Inferior parietal cortex (tissue), 1 donor: ENCODE data around the gene VPS16.
A peak's percentile ranks its signal among the peaks of the same experiment; 100 is the strongest.

Experiments used
- DNase-seq: peaks from one replicate; pipeline ENCODE4 v3.0.0-alpha.2; 2016; ENCODE audit errors: extremely low spot score

VPS16 gene

DNA sequence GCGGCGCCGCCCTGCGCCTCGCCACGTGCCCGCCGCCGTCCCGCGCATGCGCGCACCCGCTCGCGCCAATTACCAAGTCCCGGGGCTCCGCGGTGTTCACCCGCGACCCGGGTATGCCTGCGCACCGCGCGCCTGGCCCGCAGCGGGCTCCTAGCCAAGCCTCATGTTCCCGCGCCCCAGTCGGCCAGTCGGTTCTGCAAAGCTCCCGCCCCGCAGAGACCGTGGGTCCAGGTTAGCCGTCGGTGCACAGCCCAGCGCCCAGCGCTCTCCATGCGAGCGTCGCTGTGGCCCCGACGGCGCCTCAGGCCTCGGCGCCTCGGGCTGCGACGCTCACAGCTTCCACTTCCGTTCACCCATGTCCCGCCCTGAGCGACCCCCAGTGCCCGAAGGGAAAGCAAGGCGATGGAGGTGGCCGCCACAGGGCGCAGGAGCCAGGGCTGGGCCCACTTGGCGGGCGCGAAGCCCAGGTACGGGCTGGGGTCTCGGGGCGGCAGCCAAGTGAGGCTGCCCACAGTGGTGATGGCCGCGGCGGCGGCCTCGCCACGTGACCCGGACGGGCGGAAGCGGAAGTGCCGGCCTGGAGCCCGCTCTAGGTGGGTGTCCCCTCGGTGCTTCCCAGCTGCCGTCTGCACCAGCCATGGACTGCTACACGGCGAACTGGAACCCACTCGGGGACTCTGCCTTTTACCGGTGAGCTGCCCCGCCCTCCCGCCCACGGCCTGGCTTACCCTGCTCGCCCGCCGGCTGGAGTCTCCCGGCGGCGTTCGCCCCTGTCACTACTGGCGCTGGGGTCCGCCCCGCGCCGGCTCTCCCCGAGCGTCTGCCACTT is at the start of gene VPS16, which contains the start of gene PCED1A:
Gene VPS16, plus strand, starts transcription at position 608 of the 829 bp plus-strand sequence. Its CDS starts 30 bp downstream, at position 638.
Gene PCED1A, minus strand, starts transcription at position 518 of the 829 bp plus-strand sequence. CDS start 743 bp downstream, outside the sequence.
- peak; percentile 91 for DNase-seq

DNA sequence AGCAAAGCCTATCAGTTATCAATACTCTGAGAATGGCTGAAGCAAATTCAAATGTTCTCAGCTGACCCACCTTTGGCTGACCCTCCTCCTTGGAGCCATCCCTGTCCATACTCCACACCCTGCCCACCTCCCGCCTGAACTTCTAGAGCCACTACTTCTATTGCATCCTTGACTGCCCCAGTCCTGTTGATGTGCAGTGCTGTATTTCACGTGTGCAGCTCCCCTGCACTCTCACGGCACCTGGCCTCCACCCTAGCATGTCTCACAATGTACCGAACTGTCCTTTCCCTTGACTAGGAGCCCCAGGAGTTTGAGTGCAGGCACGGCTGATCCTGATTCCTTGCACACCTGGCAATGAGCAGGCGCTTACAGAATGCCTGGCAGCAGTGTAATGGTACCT is 47.1 kb upstream of the VPS16 start:
- no peak for DNase-seq

DNA sequence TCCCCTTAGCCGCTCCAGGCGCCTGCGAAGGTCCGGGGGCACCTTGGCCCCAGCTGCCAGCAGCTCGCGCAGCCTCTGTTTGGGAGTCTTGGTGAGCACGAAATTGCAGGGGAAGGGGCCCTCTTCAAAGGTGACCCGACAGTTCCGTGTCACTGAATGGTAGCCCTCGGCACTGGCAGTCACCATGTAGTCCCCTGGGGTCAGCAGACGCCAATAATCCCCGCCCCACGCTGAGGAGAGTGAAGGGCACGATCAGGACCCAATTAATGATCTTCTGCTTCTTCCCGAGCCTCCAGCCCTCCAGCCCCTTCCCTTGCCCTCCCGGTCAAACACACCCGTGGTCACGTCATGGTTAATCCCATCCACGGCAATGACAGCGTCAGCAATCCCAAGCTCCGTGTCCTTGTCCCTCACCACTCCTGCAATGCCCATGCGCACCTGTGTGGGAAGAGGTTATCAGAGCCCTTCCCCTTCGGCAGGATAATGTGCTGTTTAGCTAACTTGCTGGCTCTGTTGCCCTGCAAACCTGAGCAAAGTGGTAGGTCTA is 46.3 kb upstream of the VPS16 start:
- DNase-seq, result no peak

DNA sequence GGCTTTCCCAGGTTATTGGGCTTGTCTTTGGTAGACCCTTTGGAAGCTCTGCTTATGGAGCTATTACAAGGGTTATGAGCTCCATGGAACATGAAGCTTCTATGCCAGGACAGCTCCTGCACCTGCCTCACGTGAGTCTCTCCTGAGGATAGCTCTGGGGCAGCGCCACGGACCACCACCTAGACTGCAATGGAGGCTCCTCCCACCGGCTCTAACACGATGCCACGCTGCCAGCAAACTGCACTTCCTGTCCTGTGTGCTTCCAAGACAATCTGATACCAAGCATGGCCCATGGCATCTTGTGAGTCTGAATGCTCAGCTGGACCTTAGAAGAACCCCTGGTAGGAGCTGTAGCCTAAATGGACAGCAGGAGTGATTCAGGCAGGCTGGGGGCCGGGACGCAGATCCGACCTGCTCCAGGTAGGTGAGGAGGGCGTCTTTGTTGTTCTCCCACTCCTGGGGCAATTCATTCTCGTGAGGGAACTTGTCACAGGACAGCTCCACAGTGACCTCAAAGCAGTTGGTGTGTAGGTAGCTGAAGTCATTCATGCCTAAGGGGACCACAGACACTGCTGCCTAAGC is 45.6 kb upstream of the VPS16 start:
- no peak for DNase-seq

DNA sequence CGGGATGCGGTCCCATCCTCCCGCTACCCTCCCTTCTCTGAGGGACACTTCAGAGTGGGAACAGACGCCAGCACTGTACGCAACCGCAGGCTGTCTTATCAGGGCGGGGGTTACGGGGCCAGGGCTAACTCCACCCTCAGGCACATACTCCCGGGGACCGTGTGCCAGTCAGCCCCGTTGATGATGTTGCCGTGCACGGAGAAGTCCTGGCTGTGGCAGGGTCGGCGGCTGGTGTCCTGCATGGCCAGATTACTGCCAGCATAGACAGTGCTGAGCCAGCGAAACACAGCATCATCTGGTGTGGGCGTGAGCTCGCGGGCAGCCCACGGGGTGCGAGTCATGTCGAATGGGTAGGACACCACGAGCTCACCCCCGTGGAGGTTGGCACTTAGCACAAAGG is 45.1 kb upstream of the VPS16 start:
- no peak for DNase-seq

DNA sequence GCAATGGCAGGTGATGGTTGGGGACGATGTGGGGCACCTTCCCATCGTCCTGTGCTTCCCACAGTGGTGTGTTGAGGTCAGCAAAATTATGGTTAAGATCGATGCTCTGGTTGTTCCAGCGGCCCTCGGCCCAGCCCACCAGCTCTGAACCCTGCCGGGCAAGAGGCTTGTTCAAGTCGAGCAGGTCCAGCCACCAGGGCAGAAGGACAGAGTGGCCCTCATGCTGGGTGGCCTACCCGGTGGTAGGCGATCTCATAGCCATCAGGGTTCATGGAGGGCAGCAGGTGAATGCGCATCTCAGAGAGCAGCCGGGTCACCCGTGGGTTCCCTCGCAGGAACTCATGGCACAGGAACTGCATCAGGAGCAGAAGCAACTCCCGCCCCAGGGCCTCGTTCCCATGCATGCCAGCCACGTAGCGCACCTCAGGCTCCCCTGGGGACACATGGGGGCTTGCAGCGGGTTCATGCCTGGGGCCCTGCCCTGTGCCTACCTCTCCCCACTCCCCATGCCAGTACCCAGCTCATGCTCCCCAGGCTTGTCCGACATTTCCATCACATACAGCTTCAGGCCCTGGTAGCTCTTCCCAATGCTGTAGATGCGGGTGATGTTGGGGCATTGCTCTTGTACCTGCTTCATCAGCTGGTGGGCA is 44.4 kb upstream of the VPS16 start:
- no peak for DNase-seq

DNA sequence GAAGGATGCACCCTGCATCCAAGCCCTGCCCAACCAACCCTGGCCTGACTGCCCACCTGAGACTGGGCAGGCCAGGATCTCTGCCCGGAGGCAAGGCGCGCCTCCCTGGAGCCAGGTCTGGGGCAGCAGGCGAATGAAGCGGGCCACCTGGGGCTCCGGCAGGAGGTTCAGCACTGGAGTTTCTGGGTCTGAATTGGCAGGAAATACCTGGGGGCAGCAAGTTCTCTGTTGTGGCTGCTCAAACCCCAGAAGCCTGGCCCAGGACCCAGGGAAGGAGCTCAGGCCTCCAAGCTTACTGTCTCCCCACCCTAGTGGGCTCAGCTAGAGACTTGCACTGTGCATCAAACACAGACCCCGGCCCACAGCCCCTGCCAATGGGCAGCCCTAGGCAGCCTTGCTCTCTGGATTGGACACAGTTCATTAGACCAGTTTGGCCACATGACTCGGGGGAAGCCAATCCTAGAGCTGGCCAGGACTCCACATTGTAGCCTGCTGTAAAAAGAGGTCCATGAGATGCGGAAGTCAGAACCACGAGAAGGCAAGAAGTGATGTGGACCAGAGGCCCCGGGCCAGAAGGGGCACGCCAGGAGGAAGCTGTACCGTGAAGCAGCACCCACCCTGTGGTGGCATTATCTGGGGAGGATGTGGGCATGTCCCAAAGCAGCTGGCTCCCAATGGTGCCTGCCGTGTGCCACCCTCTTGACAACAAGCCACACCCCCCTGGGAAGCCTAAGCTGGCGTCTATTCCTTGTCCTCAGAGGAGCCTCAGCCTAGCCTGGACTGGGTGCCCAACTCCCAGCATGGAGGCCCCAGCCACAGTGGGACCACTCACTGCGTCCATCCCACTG is 43.2 kb upstream of the VPS16 start:
- no peak for DNase-seq

DNA sequence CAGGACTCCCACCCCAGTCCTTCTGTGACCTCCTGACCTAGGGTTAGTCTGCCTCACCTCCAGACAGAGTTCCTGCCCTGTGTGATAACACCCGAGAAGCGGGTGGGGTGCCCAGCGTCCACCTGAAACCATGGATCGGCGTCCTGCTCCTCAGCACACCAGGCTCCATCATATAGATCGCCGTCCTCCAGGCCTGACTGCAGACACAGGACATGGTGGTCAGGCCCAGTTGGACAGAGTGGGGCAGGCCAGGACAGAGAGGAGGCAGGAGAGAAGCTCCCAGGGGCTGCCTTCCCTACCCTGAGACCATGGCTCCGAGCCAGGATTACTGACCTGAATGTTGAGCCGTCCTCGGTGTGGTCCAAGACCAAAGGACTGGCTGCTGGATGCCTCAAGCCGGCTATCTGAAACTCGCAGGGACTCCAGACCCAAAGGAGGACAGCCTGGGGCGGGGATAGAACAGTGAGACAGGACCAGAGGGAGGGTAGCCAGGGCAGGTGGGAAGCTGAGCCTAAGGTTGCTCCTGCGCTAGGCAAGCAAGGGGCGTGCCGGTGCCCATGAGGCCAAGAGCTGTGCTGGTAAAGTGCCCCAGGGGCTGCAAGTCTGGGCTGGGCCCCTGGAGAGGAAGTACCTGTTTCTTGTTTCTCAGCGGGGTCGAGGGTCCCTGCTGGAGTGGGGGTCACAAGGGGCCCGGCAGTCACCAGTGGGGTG is 42.3 kb upstream of the VPS16 start:
- DNase-seq, result no peak

DNA sequence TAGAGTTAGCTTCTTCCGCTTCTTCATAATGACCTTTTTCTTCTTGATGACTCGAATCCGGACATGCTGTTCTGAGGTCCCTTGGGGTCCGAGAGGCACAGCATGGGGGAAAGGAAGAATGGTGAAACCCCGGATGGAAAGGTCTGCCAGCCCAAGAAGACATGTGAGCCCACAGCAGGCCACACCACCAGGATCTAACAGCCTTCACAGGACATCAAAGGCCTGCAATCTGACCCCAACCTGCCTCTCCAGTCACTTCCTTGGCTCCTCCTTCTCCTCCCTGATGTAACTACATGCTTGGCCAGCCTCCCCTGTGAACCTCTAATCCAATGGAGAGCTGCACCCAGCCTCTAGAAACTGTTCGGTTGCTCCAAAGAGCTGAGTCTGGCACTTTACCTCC is 41.7 kb upstream of the VPS16 start:
- no peak for DNase-seq

DNA sequence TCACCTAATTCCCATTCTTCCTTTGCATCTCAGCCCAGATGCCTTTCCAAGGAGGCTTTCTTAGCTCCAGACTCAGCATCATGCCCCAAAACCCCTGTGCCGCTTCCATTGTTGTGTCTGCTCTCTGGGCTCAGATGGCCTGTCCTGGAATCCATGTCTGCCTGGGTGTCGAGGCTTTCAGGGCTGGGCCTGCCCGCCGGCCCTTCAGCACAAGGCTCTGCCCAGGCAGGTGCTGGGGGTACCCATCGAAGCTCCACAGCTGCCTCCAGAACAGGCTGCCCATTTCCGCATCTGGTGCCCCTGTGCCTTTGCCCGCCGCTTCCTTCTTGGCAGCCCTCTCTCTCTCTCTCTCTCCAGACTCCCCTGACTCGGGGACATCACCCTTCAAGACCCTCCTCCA is 41.3 kb upstream of the VPS16 start:
- DNase-seq, result no peak

DNA sequence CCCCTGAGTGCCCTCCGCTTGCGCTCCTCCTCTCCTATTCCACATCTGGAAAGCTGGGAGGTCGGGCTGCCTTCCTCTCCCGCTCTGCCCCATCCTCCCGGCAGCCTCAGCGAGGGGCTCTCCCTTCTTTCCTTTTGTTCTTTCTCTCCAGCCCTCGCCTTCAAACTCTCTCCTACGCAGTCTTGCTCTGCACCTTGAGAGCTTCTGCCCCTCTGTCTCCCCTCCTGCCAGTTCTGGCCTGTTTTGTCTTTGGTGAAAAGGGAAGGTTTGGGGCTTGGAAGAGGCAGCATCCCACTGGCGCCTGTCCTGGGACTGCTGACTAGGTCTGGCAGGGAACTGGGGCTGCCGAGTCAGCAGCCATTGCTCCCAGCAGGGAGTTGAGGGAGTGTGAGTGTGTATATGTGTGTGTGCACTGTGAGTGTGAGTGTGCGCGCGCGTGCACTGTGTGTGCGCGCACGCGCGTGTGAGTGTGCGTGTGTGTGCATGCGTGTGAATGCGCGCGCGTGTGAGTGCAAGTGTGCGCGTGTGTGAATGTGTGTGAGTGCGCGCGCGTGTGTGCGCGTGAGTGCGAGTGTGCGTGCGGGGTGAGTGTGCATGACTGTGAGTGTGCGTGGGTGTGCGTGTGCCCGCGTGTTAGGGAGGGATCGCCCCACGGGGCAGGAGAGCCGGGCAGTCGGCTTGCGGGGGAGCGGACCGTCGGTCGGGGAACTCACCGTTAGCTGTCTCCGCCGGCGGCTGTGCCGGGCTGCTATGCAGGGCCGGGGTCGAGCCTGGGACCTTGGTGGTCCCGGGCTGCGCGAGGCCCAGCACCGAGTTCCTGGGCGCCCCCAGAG is 40.6 kb upstream of the VPS16 start:
- no peak for DNase-seq

DNA sequence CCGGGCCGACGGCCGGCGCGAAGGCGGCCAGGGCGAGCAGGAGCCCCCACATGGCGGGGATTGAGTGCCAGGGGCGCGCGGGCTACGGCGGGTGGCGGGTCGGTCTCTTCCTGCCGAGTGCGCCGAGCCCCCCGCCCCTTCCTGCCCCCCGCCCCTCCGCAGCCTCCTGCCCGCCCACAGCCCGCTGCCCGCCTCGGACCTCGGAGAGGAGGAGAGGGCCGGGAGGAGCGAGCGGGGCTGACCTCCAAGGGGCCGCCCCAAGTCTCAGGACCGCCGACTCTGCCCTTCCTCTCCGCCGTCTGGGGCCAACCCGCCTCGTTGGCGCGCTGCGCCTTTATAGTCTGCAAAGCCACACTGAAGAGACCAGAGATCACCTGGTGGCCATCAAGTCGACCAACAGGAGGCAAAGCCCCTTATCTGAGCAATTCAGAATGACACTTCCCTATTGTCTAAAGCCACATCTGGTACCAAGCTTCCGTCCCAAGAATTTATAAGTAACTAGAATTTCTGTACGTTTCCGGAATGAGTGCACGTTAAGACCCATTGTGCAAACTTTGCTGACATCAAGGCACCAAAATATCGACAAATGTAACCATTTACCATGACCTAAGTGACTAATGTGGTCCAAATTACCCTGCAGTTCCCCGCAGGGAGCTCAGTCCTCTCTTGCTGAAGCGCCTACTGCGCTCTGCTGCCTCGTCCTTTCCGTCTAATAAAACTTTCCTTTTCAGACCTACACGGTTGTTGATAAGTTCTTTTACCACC is 39.8 kb upstream of the VPS16 start, which contains the start of gene CPXM1:
Gene CPXM1, minus strand, starts transcription at position 107 of the 765 bp plus-strand sequence. Its CDS starts 55 bp downstream, at position 52.
- no peak for DNase-seq

DNA sequence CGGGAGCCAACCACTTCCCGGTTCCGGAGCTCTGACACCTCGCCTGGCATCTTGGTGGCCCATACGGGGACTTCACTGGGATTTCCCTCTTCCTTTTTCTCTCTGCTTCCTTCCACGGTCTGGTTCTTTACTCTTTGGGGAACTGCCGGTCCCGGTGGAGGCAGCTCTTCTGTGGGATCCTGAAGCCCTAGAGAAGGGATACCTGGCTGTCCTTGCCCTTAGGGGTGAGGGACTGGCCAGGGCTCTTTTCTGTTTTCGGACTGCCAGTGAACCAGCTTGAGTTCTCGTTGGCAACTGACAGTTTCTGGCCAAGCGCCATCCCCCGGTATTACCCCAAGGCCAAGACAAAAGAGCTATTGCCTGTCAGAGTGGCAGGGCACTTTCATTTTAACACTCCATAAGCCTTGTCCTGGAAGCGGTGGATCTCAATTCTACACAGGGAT is 39.2 kb upstream of the VPS16 start:
- no peak for DNase-seq

DNA sequence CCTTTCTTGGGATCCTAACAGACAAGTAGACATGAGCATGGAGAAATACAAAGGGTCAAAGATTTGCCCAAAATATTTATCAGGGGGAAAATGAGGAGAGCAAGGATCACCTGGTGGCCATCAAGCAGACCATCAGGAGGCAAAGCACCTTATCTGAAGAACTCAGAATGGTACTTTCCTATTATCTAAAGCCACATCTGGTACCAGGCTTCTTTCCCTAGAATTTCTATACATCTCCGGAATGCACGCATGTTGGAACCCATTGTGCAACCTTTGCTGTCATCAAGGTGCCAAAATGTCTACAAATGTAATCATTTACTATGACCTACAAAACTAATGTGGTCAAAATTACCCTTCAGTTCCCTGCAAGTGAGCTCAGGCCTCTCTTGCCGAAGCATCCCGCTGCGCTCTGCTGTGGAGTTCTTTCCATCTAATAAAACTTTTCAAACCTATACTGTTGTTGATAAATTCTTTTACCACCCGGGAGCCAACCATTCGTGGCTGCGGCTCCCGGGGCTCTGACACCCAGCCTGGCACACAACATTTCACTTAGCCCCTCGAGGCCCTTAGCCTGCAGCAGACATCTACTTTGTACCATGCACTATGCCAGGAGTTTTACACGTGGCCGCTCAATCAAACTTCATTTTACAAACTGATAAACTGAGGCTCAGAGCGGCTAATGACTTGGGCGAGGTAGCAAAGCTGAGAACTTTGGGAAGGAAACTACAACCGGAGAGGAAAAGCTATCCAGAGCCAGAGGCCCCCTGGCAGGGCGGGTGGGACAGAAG is 36.3 kb upstream of the VPS16 start:
- no peak for DNase-seq

DNA sequence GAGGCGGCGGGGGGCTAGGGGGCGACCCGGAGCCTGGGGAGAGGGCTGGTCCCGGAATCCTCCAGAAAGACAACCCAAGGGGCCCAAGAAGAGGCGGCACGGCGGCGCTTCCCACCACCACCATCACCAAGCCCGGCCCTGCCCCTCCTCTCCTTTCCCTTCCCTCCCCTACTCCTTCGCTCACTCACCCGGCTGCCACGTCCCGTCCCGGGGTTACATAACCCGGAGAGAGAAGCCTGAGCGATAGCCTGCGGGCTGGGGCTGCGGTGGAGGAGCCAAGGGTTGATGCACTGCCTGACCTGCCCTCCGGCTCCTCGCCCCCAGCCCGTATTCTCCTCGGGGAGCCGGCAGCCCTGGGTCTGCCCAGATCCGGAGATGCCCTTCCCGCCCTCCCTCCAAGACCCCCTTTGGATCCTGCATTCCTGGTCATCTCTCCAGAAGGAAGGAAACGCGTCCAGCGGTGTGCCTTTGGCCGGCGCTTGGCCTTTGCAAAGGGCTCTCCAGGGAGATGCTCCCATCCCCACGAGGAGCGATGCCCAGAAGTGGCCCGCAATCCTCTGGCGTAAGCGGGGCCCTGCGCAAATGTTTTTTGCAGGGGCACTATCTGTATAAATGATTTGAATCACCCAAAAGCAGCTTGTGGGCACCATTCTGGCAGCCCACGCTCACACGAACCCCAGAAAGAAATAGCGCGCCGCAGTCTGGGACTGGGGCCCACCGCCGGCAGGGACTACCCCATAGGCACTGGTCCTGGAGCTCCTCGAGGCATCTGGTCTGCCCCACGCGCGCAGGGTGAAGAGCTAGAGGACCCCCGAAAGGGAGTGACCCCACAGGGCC is 35.5 kb upstream of the VPS16 start:
- DNase-seq, result no peak

DNA sequence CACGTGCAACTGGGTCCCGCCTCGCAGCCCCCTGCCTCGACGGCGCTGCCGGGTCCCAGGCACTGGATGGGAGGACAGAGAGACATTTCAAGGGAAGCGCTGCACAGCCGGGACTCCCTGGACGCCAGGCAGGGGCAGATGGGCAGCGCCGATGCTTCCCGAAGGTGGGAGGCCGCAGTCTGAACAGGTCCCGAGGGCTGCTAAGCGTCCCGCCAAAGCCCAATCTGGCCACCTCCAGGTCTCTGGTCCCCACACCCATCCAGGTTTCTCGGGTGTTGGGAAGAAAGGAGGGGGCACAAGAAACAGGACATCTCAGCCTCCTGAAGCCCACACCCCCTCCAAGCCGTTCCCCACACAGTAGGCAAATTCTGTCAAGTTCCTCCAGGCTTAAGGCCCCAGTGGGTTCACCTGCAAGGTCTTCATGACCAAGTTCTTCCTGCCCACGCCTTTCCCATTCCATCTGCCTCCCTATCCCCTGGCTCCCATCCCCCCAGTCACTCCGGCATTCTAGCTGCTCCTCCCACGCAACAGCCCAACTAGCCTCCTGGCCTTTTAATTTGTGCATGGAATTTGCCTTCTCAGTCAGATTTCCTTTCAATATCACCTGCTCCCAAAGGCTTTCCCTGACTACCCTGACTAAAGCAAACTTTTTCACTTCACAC is 34.7 kb upstream of the VPS16 start:
- DNase-seq, result no peak

DNA sequence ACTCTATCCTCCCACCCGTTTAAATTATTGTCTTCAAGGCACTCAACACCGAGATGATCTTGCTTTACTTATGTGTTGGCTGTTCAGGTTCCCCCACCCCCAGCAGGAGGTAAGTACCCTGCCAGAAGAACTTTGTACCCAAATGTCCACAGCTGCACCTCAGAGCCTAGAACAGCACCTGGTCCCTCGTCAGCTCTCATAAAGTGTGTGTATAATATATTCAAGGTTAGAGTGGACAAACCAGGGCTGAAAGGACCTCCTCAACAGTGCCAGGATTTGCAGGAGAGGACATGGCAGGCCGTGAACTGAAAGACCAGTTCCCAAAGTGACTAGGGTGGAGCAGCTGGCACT is 34.2 kb upstream of the VPS16 start:
- no peak for DNase-seq
